Lower leg skin (tissue), 3 donors: Measurements from ENCODE around the gene ZC3H18.

Experiments
- CTCF ChIP-seq, 3 donors: fragments of 450-650 bp; IDR thresholded peaks; one replicate each; pipeline ENCODE4 v1.5.1; 2016; ENCODE audit warnings: antibody characterized with exemption in 3 of 3, mild to moderate bottlenecking in 3 of 3, moderate library complexity in 2 of 3
- POLR2A ChIP-seq, 2 donors: fragments of 450-650 bp; IDR thresholded peaks; one replicate each; pipeline ENCODE4 v1.6.1; 2016 to 2017; ENCODE audit warnings: antibody characterized with exemption in 2 of 2, mild to moderate bottlenecking in 1 of 2, moderate library complexity in 1 of 2

GRCh38 chr16:88631920-88632586 is 61.9 kb downstream of the ZC3H18 start:
- TF ChIP-seq CTCF (IDR thresholded peaks at IDR 0.05) (no peak), POLR2A (IDR thresholded peaks at IDR 0.05) (no peak)
